ENCODE measurements around the gene TSSC4.

DNA sequence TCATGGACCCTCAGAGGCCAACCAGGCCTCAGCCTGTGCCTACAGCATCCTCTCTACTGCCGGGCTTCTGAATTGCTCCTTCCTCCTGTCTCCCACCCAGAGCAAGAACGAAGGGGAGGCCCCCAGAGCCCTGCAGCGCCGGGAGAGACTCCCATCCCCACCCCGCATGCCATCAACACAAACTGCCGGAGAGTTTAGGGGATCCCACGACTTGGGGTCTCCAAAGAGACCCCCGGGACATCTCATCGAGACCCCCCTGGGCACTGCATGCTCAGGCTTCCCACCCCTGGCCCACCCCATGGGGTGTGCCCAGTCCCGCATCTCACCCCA, 31.7 kb upstream of the TSSC4 start:
- TF ChIP-seq, protein P1, sequence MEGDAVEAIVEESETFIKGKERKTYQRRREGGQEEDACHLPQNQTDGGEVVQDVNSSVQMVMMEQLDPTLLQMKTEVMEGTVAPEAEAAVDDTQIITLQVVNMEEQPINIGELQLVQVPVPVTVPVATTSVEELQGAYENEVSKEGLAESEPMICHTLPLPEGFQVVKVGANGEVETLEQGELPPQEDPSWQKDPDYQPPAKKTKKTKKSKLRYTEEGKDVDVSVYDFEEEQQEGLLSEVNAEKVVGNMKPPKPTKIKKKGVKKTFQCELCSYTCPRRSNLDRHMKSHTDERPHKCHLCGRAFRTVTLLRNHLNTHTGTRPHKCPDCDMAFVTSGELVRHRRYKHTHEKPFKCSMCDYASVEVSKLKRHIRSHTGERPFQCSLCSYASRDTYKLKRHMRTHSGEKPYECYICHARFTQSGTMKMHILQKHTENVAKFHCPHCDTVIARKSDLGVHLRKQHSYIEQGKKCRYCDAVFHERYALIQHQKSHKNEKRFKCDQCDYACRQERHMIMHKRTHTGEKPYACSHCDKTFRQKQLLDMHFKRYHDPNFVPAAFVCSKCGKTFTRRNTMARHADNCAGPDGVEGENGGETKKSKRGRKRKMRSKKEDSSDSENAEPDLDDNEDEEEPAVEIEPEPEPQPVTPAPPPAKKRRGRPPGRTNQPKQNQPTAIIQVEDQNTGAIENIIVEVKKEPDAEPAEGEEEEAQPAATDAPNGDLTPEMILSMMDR (IDR thresholded peaks at IDR 0.05) = no peak
- TF ChIP-seq POLR2A (IDR thresholded peaks at IDR 0.05) = no peak
